ENCODE data around the gene RNF223. TPM values are rescaled to one million over a fixed set of nuclear protein-coding genes. Genes with fewer than 3 reads are reported as not detected.

RNF223 gene
- total and polyA plus RNA-seq, 8 donors: 0.05 to 0.37 (median 0.16) TPM; not detected in 2

DNA sequence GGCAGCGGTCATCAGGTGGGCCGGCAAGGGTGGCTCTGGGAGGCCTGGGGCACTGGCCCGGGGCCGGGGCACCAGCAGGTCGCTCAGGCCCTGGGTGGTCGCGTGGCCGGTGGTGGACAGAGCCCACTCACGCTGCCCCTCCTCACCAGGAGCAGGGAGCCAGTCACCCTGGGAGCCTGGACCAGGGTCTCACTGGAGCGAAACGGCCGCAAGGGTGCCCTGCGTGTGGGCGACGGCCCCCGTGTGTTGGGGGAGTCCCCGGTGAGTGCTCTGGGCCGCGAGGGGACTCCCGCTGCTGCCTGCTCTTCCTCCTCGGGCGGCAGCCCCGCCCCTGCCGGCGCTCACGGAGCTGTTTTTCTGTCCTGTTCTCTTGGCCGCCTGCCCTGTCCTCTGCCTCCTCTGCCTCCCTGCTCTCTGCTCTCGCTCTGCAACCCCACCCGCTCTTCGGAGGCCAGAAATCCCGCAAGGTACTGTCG lies 23.5 kb downstream of the RNF223 start:
- Histone ChIP-seq H3K27ac (no peak overlapping the region), H3K36me3 (peaks cover 0 to 26% (median 0%) of the 10 kb centered on the region in 3 donors), H3K9me3 (no peaks in the 10 kb centered on the region), H3K27me3 (no peaks in the 10 kb centered on the region), H3K4me3 (no peak overlapping the region), H3K4me1 (no peaks in the 10 kb centered on the region)
- intact Hi-C loops (cut with DNase I): no loop called here
- TF ChIP-seq CTCF (IDR thresholded peaks at IDR 0.05): no peak
- no peak for DNase-seq
- no peak for ATAC-seq
- no peak for FAIRE-seq
- WGBS, 2 donors: 93 to 97% methylated on average over 27 to 32 of the region's 32 CpGs

DNA sequence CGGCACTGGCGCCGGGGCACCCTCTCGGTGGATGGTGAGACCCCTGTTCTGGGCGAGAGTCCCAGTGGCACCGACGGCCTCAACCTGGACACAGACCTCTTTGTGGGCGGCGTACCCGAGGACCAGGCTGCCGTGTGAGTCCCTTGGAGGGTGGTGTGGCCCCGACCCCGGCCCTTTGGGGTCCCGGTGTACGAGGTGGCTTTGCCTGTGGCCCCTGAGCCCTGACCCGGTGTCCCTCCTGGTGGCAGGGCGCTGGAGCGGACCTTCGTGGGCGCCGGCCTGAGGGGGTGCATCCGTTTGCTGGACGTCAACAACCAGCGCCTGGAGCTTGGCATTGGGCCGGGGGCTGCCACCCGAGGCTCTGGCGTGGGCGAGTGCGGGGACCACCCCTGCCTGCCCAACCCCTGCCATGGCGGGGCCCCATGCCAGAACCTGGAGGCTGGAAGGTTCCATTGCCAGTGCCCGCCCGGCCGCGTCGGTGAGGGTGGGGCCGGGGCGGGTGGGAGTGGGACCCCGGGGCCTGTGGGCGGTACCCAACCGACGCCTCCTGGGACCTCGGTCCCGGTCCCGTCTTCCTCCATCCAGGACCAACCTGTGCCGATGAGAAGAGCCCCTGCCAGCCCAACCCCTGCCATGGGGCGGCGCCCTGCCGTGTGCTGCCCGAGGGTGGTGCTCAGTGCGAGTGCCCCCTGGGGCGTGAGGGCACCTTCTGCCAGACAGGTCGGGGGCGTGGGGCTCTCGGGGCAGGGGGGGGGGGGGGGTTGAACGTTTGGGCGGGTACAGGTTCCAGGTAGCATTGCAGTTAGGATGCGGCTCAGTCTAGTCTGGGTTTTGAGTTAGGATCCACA lies 24.6 kb downstream of the RNF223 start:
- peaks cover 0 to 32% (median 0%) of the 10 kb centered on the region in 3 donors for H3K36me3 ChIP-seq
- no peak overlapping the region for H3K27ac ChIP-seq
- WGBS, 2 donors: 93 to 96% methylated on average over 47 to 57 of the region's 57 CpGs
- no peaks in the 10 kb centered on the region for H3K4me1 ChIP-seq
- no peaks in the 10 kb centered on the region for H3K27me3 ChIP-seq
- FAIRE-seq (no peak), DNase-seq (no peak), ATAC-seq (no peak)
- intact Hi-C loops (cut with DNase I): no loop called here
- no peak overlapping the region for H3K4me3 ChIP-seq
- no peaks in the 10 kb centered on the region for H3K9me3 ChIP-seq
- no peak for TF ChIP-seq CTCF (IDR thresholded peaks at IDR 0.05)

GRCh38 chr1:1048765-1049164 lies 25.3 kb downstream of the RNF223 start:
- H3K36me3 ChIP-seq: peaks cover 0 to 28% (median 0%) of the 10 kb centered on the region in 3 donors
- intact Hi-C loops (cut with DNase I): no loop called here
- H3K27me3 ChIP-seq: no peaks in the 10 kb centered on the region
- WGBS, 2 donors: 92 to 95% methylated on average over 23 to 24 of the region's 28 CpGs
- no peaks in the 10 kb centered on the region for H3K4me1 ChIP-seq
- ATAC-seq (no peak), FAIRE-seq (no peak), DNase-seq (no peak)
- no peaks in the 10 kb centered on the region for H3K9me3 ChIP-seq
- TF ChIP-seq CTCF (IDR thresholded peaks at IDR 0.05): no peak
- H3K4me3 ChIP-seq: no peak overlapping the region
- H3K27ac ChIP-seq: no peak overlapping the region

GRCh38 chr1:1047963-1048362 lies 26.1 kb downstream of the RNF223 start:
- TF ChIP-seq CTCF (IDR thresholded peaks at IDR 0.05): no peak
- FAIRE-seq (no peak), DNase-seq (no peak), ATAC-seq (no peak)
- H3K4me3 ChIP-seq: no peak overlapping the region
- no peaks in the 10 kb centered on the region for H3K9me3 ChIP-seq
- intact Hi-C loops (cut with DNase I): no loop called here
- peaks cover 0 to 27% (median 0%) of the 10 kb centered on the region in 3 donors for H3K36me3 ChIP-seq
- WGBS, 2 donors: 89 to 96% methylated on average over 19 to 25 of the region's 25 CpGs
- no peak overlapping the region for H3K27ac ChIP-seq
- H3K27me3 ChIP-seq: no peaks in the 10 kb centered on the region
- H3K4me1 ChIP-seq: no peaks in the 10 kb centered on the region

DNA sequence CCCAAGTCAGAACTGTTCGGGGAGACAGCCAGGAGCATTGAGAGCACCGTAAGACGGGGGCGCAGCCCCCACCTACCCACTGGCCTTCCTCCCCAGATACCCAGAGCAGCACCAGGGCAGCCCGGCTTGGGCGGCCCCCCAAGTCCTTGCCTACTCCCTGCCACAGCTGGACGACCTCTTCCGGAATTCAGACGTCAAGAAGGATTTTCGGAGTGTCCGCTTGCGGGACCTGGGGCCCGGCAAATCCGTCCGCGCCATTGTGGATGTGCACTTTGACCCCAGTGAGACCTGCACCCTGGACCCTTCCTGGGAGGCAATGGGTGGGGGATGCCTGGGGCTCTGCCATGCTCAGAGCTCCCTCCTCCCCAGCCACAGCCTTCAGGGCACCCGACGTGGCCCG lies 26.7 kb downstream of the RNF223 start:
- Histone ChIP-seq H3K9me3 (no peaks in the 10 kb centered on the region), H3K27ac (no peak overlapping the region), H3K27me3 (no peaks in the 10 kb centered on the region), H3K4me3 (no peak overlapping the region), H3K36me3 (peaks cover 0 to 27% (median 0%) of the 10 kb centered on the region in 3 donors), H3K4me1 (no peaks in the 10 kb centered on the region)
- WGBS, 2 donors: 94 to 98% methylated on average over 18 to 19 of the region's 19 CpGs
- no peak for TF ChIP-seq CTCF (IDR thresholded peaks at IDR 0.05)
- FAIRE-seq (no peak), DNase-seq (no peak), ATAC-seq (no peak)
- intact Hi-C loops (cut with DNase I): no loop called here
